ENCODE data around the gene SH3PXD2A. TPM values are rescaled to one million over a fixed set of nuclear protein-coding genes. Genes with fewer than 3 reads are reported as not detected.

The SH3PXD2A gene
- total and polyA plus RNA-seq, 5 donors from 2014 or later, result 0.24 to 15.4 (median 0.47) TPM

DNA sequence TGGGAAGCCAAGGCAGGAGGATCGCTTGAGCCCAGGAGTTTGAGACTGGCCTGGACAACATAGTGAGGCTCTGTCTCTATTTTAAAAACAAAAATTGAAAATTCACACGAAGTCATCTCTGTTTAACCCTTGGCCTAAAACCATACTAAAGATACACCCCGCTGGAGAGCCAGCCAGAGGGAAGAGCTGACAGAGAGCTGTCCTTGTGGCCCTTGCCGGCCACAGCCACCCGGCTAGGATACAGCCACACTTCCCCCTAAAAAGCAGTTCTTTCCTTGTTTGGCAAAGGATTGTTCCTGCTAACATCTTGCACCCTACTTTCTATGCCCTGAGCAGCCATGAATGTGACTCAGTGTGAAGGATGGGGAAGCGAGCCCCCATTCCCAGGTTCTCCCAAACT lies 49.6 kb downstream of the SH3PXD2A start:
- H3K4me1 Mint-ChIP-seq, result peaks cover 7 to 24% (median 19%) of the 10 kb centered on the region in 4 donors
- Histone ChIP-seq H3K4me1 (ENCODE audit: control insufficient read depth, insufficient read depth, low read length, poor library complexity, severe bottlenecking) (peaks cover 21% of the 10 kb centered on the region), H3K4me3 (ENCODE audit: low read depth, low read length) (no peak overlapping the region), H3K27ac (ENCODE audit: insufficient read depth, low read length, poor library complexity, severe bottlenecking) (no peak overlapping the region), H3K27me3 (ENCODE audit: control insufficient read depth, insufficient read depth, low read length) (no peaks in the 10 kb centered on the region), H3K9me3 (ENCODE audit: control insufficient read depth in 2 of 2, low read length in 2 of 2) (no peaks in the 10 kb centered on the region), H3K36me3 (ENCODE audit: control insufficient read depth, insufficient read depth, low read length) (no peaks in the 10 kb centered on the region)
- no peak for ATAC-seq (ENCODE audit: low read depth in 2 of 2)
- H3K27me3 Mint-ChIP-seq, result peaks cover 4% of the 10 kb centered on the region
- no peaks in the 10 kb centered on the region for H3K9me3 Mint-ChIP-seq
- H3K36me3 Mint-ChIP-seq, result no peaks in the 10 kb centered on the region
- peak overlapping the region in 1 of 3 donors; percentile 42 for H3K27ac Mint-ChIP-seq
- DNase-seq, result no peak
- H3K4me3 Mint-ChIP-seq, result no peak overlapping the region

DNA sequence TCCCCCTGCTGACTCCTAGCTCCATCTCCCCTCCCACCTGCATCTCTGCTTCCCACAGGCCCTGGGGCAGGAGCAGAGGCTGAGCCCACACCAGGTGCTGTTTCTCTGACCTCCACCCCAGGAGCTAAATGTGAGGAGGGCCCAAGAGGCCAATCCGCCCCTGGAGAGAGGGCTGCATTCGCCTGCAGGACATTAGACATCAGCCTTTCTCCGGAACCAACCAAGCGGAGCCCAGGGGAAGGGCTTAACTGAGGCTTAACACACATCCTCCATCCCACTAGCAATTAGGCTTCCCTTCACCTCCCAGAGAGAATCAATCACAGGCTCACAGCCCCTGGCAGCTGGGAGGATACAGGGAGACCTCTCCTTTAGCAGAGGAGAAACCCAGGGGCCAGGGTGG lies 50.5 kb downstream of the SH3PXD2A start:
- Mint-ChIP-seq H3K9me3 (no peaks in the 10 kb centered on the region), H3K4me3 (no peak overlapping the region), H3K36me3 (no peaks in the 10 kb centered on the region), H3K4me1 (peaks cover 11 to 33% (median 20%) of the 10 kb centered on the region in 4 donors), H3K27me3 (peaks cover 4% of the 10 kb centered on the region), H3K27ac (no peak overlapping the region)
- Histone ChIP-seq H3K9me3 (ENCODE audit: control insufficient read depth in 2 of 2, low read length in 2 of 2) (no peaks in the 10 kb centered on the region), H3K4me1 (ENCODE audit: control insufficient read depth, insufficient read depth, low read length, poor library complexity, severe bottlenecking) (peaks cover 31% of the 10 kb centered on the region), H3K27me3 (ENCODE audit: control insufficient read depth, insufficient read depth, low read length) (no peaks in the 10 kb centered on the region), H3K27ac (ENCODE audit: insufficient read depth, low read length, poor library complexity, severe bottlenecking) (no peak overlapping the region), H3K36me3 (ENCODE audit: control insufficient read depth, insufficient read depth, low read length) (no peaks in the 10 kb centered on the region), H3K4me3 (ENCODE audit: low read depth, low read length) (no peak overlapping the region)
- ATAC-seq (ENCODE audit: low read depth in 2 of 2) (no peak), DNase-seq (no peak)

DNA sequence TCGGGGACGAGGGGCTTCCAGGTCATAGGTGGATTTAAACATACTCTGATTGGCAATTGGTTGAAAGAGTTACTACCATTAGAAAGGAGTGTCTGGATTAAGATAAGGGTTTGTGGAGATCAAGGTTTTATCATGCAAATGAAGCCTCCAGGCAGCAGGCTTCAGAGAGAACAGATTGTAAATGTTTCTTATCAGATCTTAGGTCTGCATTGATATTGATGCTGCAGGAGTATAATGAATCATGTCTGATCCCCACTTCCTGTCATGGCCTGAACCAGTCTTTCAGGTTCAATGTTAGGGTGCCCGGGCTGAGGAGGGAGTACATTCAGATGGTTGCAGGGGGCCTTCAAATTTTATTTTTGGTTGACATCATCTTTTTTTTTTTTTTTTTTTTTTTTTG lies 51.4 kb downstream of the SH3PXD2A start:
- peak overlapping the region; percentile 1 to 83 (median 47) for H3K27ac Mint-ChIP-seq

DNA sequence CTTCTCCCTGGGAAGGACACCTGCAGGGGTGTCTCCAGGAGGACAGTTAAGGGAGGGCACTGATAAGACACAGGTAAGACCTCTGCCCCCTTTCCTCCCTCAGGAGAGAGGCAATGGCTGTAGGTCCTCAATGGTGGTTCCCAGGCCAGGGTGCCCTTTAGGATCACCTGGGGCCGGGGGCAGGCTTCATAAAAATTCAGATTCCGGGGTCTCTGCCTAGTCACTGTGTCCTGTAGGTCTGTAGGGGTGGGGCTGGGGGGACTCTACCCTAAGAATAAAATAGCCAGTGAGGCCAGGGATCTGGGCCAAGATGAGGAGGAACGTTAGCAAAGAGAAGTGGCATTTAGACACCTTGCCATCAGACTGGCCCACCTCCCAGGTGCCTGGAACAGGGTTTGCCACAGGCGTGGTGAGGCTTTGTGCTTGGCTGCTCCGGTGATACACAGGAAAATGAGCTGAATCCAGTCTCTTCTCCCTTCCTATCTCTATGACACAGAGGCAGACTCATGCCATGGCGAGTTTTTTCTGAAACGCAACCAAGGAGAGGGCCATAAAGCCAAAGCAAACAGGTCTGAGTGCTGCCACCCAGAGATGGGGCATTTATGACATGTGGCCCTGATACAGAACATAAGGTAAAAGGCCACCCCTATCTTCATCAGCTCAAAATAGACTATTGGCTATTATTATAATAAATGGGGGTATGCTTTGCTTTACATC lies 52.6 kb downstream of the SH3PXD2A start:
- Histone ChIP-seq H3K27me3 (ENCODE audit: control insufficient read depth, insufficient read depth, low read length) (no peaks in the 10 kb centered on the region), H3K27ac (ENCODE audit: insufficient read depth, low read length, poor library complexity, severe bottlenecking) (no peak overlapping the region), H3K4me1 (ENCODE audit: control insufficient read depth, insufficient read depth, low read length, poor library complexity, severe bottlenecking) (peaks cover 32% of the 10 kb centered on the region), H3K9me3 (ENCODE audit: control insufficient read depth in 2 of 2, low read length in 2 of 2) (no peaks in the 10 kb centered on the region), H3K36me3 (ENCODE audit: control insufficient read depth, insufficient read depth, low read length) (no peaks in the 10 kb centered on the region), H3K4me3 (ENCODE audit: low read depth, low read length) (no peak overlapping the region)
- peaks cover 4% of the 10 kb centered on the region for H3K27me3 Mint-ChIP-seq
- no peaks in the 10 kb centered on the region for H3K36me3 Mint-ChIP-seq
- no peaks in the 10 kb centered on the region for H3K9me3 Mint-ChIP-seq
- no peak for ATAC-seq (ENCODE audit: low read depth in 2 of 2)
- DNase-seq, result no peak
- peaks cover 11 to 39% (median 22%) of the 10 kb centered on the region in 4 donors for H3K4me1 Mint-ChIP-seq
- peak overlapping the region in 2 of 3 donors; percentile 56 to 61 for H3K27ac Mint-ChIP-seq
- H3K4me3 Mint-ChIP-seq, result no peak overlapping the region

More for the DNA sequence above, 51.4 kb downstream of the SH3PXD2A start:
- Histone ChIP-seq H3K4me3 (ENCODE audit: low read depth, low read length) (no peak overlapping the region), H3K9me3 (ENCODE audit: control insufficient read depth in 2 of 2, low read length in 2 of 2) (no peaks in the 10 kb centered on the region), H3K36me3 (ENCODE audit: control insufficient read depth, insufficient read depth, low read length) (no peaks in the 10 kb centered on the region), H3K27ac (ENCODE audit: insufficient read depth, low read length, poor library complexity, severe bottlenecking) (no peak overlapping the region), H3K4me1 (ENCODE audit: control insufficient read depth, insufficient read depth, low read length, poor library complexity, severe bottlenecking) (peaks cover 32% of the 10 kb centered on the region), H3K27me3 (ENCODE audit: control insufficient read depth, insufficient read depth, low read length) (no peaks in the 10 kb centered on the region)
- H3K9me3 Mint-ChIP-seq, result no peaks in the 10 kb centered on the region
- H3K27me3 Mint-ChIP-seq, result peaks cover 4% of the 10 kb centered on the region
- no peaks in the 10 kb centered on the region for H3K36me3 Mint-ChIP-seq
- H3K4me1 Mint-ChIP-seq, result peaks cover 11 to 38% (median 22%) of the 10 kb centered on the region in 4 donors
- peak overlapping the region in 3 of 4 donors; percentile 2 to 33 (median 21) for H3K4me3 Mint-ChIP-seq
- ATAC-seq (ENCODE audit: low read depth in 2 of 2), result peak; percentile 86 to 89
- peak; percentile 17 to 76 (median 40) for DNase-seq

DNA sequence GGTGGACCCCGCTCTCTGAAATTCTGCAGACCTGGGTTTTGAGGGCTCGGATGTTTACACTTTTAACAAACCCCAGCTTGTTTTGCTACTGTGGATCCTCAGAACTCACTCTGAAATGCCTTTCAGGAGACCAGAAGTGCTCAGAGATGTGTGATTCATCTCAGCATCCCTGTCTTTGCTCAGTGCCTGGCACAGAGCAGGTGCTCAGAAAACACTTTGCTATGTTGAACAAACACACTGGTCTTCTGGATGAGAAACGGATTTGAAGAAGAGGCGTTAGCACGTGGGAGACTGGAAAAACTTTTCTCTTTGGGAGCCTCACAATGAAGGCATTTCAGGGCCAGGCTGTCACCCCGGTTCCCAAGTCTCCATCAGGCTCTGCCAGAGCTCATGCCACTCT lies 53.3 kb downstream of the SH3PXD2A start:
- no peaks in the 10 kb centered on the region for H3K9me3 Mint-ChIP-seq
- peaks cover 11 to 39% (median 22%) of the 10 kb centered on the region in 4 donors for H3K4me1 Mint-ChIP-seq
- peaks cover 4% of the 10 kb centered on the region for H3K27me3 Mint-ChIP-seq
- Histone ChIP-seq H3K4me1 (ENCODE audit: control insufficient read depth, insufficient read depth, low read length, poor library complexity, severe bottlenecking) (peaks cover 32% of the 10 kb centered on the region), H3K36me3 (ENCODE audit: control insufficient read depth, insufficient read depth, low read length) (no peaks in the 10 kb centered on the region), H3K27me3 (ENCODE audit: control insufficient read depth, insufficient read depth, low read length) (no peaks in the 10 kb centered on the region), H3K4me3 (ENCODE audit: low read depth, low read length) (no peak overlapping the region), H3K9me3 (ENCODE audit: control insufficient read depth in 2 of 2, low read length in 2 of 2) (no peaks in the 10 kb centered on the region), H3K27ac (ENCODE audit: insufficient read depth, low read length, poor library complexity, severe bottlenecking) (no peak overlapping the region)
- H3K36me3 Mint-ChIP-seq, result no peaks in the 10 kb centered on the region
- ATAC-seq (ENCODE audit: low read depth in 2 of 2) (no peak), DNase-seq (no peak)
- H3K4me3 Mint-ChIP-seq, result no peak overlapping the region
- H3K27ac Mint-ChIP-seq, result no peak overlapping the region

DNA sequence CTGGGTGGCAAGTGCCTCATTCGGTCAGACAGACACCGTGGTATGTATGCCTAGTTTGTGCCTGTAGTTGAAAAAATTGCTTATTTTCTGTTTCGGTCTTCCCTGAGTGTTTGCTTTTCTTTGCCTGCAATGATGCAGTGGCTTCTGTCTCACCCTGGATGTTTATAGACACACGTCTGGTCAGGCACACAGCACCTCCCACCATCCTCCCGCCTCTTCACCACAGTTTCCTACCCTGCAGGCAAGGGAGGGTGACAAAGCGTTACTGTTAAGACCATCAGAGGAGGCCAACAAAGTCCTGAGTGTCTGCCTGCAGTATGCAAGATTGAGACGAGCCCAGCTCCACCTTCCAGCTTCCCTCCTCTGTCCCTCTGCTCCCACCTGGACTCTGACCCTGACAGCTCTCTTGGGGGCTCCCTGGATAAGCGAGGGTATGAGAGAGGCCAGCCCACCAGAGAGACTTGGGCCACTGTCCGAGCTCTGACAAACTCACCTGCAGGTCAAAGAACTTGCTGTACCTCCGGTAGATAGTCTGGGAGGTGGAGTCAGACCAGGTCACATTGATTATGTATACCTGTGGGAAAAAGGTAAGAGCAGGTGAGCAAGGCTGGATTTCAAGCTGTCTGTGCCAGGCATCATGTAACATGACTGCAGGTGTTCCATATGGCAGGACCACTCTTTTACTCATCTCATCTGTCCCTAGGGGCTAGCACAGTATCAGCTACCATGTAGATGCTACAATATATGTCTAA lies 54.4 kb downstream of the SH3PXD2A start:
- H3K27ac ChIP-seq (ENCODE audit: insufficient read depth, low read length, poor library complexity, severe bottlenecking), result no peak overlapping the region
- Mint-ChIP-seq H3K4me3 (peak overlapping the region in 3 of 4 donors; percentile 12 to 64 (median 54)), H3K9me3 (no peaks in the 10 kb centered on the region), H3K27ac (peak overlapping the region; percentile 67 to 79 (median 78)), H3K4me1 (peaks cover 11 to 39% (median 23%) of the 10 kb centered on the region in 4 donors), H3K36me3 (no peaks in the 10 kb centered on the region), H3K27me3 (peaks cover 4% of the 10 kb centered on the region)
- no peaks in the 10 kb centered on the region for H3K36me3 ChIP-seq (ENCODE audit: control insufficient read depth, insufficient read depth, low read length)
- H3K4me1 ChIP-seq (ENCODE audit: control insufficient read depth, insufficient read depth, low read length, poor library complexity, severe bottlenecking), result peaks cover 32% of the 10 kb centered on the region
- DNase-seq, result peak; percentile 8 to 79 (median 44)
- peak overlapping the region; percentile 47 for H3K4me3 ChIP-seq (ENCODE audit: low read depth, low read length)
- no peaks in the 10 kb centered on the region for H3K27me3 ChIP-seq (ENCODE audit: control insufficient read depth, insufficient read depth, low read length)
- no peaks in the 10 kb centered on the region for H3K9me3 ChIP-seq (ENCODE audit: control insufficient read depth in 2 of 2, low read length in 2 of 2)
- peak; percentile 56 to 61 for ATAC-seq (ENCODE audit: low read depth in 2 of 2)

DNA sequence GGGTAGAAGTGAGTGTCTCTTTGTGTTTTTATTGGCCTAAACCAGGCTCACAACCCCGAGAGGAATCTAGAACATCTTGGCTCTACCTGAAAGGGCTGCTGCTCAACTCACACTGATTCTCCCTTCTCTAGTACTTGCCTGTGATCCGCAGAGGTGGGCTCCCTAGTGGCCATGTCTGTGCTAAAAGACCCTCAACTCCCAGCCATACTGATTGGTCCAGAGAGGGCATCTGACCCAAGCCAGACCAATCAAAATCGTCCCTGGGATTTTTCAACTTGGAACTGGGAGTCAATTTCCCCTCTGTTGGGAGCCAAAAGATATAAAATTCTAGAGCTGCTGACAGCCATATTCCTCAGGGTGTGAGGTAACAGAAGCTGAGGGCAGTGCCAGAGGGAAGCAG lies 55.3 kb downstream of the SH3PXD2A start:
- ATAC-seq (ENCODE audit: low read depth in 2 of 2), result no peak
- Histone ChIP-seq H3K27ac (ENCODE audit: insufficient read depth, low read length, poor library complexity, severe bottlenecking) (no peak overlapping the region), H3K36me3 (ENCODE audit: control insufficient read depth, insufficient read depth, low read length) (no peaks in the 10 kb centered on the region), H3K9me3 (ENCODE audit: control insufficient read depth in 2 of 2, low read length in 2 of 2) (no peaks in the 10 kb centered on the region), H3K27me3 (ENCODE audit: control insufficient read depth, insufficient read depth, low read length) (no peaks in the 10 kb centered on the region), H3K4me3 (ENCODE audit: low read depth, low read length) (peak overlapping the region; percentile 47), H3K4me1 (ENCODE audit: control insufficient read depth, insufficient read depth, low read length, poor library complexity, severe bottlenecking) (peaks cover 32% of the 10 kb centered on the region)
- H3K27me3 Mint-ChIP-seq, result no peaks in the 10 kb centered on the region
- H3K4me3 Mint-ChIP-seq, result no peak overlapping the region
- H3K9me3 Mint-ChIP-seq, result no peaks in the 10 kb centered on the region
- DNase-seq, result no peak
- H3K36me3 Mint-ChIP-seq, result no peaks in the 10 kb centered on the region
- H3K27ac Mint-ChIP-seq, result peak overlapping the region; percentile 78 to 86 (median 79)
- peaks cover 11 to 39% (median 23%) of the 10 kb centered on the region in 4 donors for H3K4me1 Mint-ChIP-seq
